Keratinocyte (primary cell): ENCODE results near the gene TEKTIP1. TPM values are rescaled to one million over a fixed set of nuclear protein-coding genes. Genes with fewer than 3 reads are reported as not detected.

Experiments used
- DNase-seq: peaks from one replicate; pipeline ENCODE4 v3.0.0-alpha.2; 2011; ENCODE audit warnings: low read depth, missing footprints, low spot score
- FAIRE-seq: peaks from 2 replicates; lab custom pipeline; 2011; peaks lifted over from hg19 to GRCh38; lab: Jason Lieb, UNC
- H2AFZ ChIP-seq: 2 replicates; pipeline ENCODE4 v1.6.0; 2012; ENCODE audit warnings: low read length, control low read depth, inconsistent platforms; ENCODE audit not compliant: control insufficient read depth
- H3K27ac ChIP-seq: 2 replicates; pipeline ENCODE4 v1.5.1; 2011; ENCODE audit warnings: low read length; ENCODE audit not compliant: control insufficient read depth, insufficient read depth
- H3K27me3 ChIP-seq: 3 replicates; pipeline ENCODE4 v1.6.0; 2011; ENCODE audit warnings: low read length; ENCODE audit not compliant: control insufficient read depth, insufficient read depth; ENCODE audit errors: extremely low read depth
- H3K36me3 ChIP-seq, 2 experiments: 2 replicates in 1 of 2; 3 replicates in 1 of 2; pipeline ENCODE4 v1.5.1; 2011; ENCODE audit warnings: low read length in 2 of 2, mild to moderate bottlenecking in 1 of 2; ENCODE audit not compliant: control insufficient read depth in 2 of 2, insufficient read depth in 2 of 2; ENCODE audit errors: extremely low read depth in 1 of 2
- H3K4me1 ChIP-seq: 3 replicates; pipeline ENCODE4 v1.5.1; 2011; ENCODE audit warnings: low read length; ENCODE audit not compliant: control insufficient read depth, insufficient read depth; ENCODE audit errors: extremely low read depth
- H3K4me2 ChIP-seq: 3 replicates; pipeline ENCODE4 v1.6.0; 2011; ENCODE audit warnings: low read depth, low read length; ENCODE audit not compliant: control insufficient read depth, insufficient read depth; ENCODE audit errors: extremely low read depth
- H3K4me3 ChIP-seq, 3 experiments: fragments of 200-600 bp in 1 of 3; sonication (generic) in 1 of 3; 2 replicates in 2 of 3; 3 replicates in 1 of 3; pipeline ENCODE4 v1.5.1; 2011 to 2016; ENCODE audit warnings: low read length in 3 of 3, mild to moderate bottlenecking in 3 of 3, control low read depth in 2 of 3, inconsistent platforms in 1 of 3, low read depth in 1 of 3, mixed read lengths in 1 of 3, mixed run types in 1 of 3, moderate library complexity in 1 of 3; ENCODE audit not compliant: control insufficient read depth in 2 of 3, insufficient read depth in 2 of 3; ENCODE audit errors: extremely low read depth in 1 of 3
- H3K79me2 ChIP-seq: 2 replicates; pipeline ENCODE4 v1.6.0; 2012; ENCODE audit warnings: low read length; ENCODE audit not compliant: control insufficient read depth, insufficient read depth
- H3K9ac ChIP-seq: 3 replicates; pipeline ENCODE4 v1.6.0; 2011; ENCODE audit warnings: low read length; ENCODE audit not compliant: control insufficient read depth, insufficient read depth; ENCODE audit errors: extremely low read depth
- H3K9me1 ChIP-seq: 3 replicates; pipeline ENCODE4 v1.6.0; 2011; ENCODE audit warnings: low read length; ENCODE audit not compliant: control insufficient read depth, insufficient read depth; ENCODE audit errors: extremely low read depth
- H3K9me3 ChIP-seq: 2 replicates; pipeline ENCODE4 v1.5.1; 2012; ENCODE audit warnings: low read depth, low read length; ENCODE audit not compliant: control insufficient read depth
- H4K20me1 ChIP-seq: 3 replicates; pipeline ENCODE4 v1.6.0; 2011; ENCODE audit warnings: low read length; ENCODE audit not compliant: control insufficient read depth, insufficient read depth; ENCODE audit errors: extremely low read depth
- EZH2 ChIP-seq: IDR thresholded peaks from one replicate; pipeline ENCODE4 v1.6.1; 2012; ENCODE audit warnings: inconsistent platforms, mild to moderate bottlenecking, low read length, moderate library complexity
- dilution Hi-C: fragments of 300-500 bp; cut with MboI; formaldehyde crosslinking; loops from one replicate; pipeline ENCODE4 v1.7.0; 2020; ENCODE audit warnings: low sequenced_read_pairs; ENCODE audit not compliant: extremely low pct_ligation_motif_present
- polyA plus RNA-seq, 5 experiments: library from polyadenylated mRNA; depleted of rRNA in 3 of 5; stranded (reverse) in 3 of 5; stranded (forward) in 1 of 5; unstranded in 1 of 5; fragments of >200 nt; gene quantifications; 1 replicate in 1 of 5; 2 replicates in 3 of 5; 3 replicates in 1 of 5; pipeline versions ENCODE4 v1.2.1 to v1.2.3, GENCODE V29; 2011 to 2012; ENCODE audit warnings: missing spikeins in 2 of 5, low read depth in 1 of 5, low replicate concordance in 1 of 5
- TF ChIP-seq, protein P1 (sequence below), 3 experiments: IDR thresholded peaks in 1 of 3; conservative IDR thresholded peaks in 1 of 3; optimal IDR thresholded peaks in 1 of 3; 2 replicates in 2 of 3; 3 replicates in 1 of 3; pipeline versions ENCODE3 to v1.5.1; 2011; ENCODE audit warnings: low read length in 3 of 3, mild to moderate bottlenecking in 3 of 3, moderate library complexity in 2 of 3, control low read depth in 1 of 3, inconsistent platforms in 1 of 3; ENCODE audit not compliant: insufficient read depth in 2 of 3; ENCODE audit errors: extremely low read depth in 1 of 3

TEKTIP1 gene
- polyA plus RNA-seq, 1 donor (not counting 4 experiments of a cell fraction or from before 2014, with no cell fraction given), result not detected

DNA sequence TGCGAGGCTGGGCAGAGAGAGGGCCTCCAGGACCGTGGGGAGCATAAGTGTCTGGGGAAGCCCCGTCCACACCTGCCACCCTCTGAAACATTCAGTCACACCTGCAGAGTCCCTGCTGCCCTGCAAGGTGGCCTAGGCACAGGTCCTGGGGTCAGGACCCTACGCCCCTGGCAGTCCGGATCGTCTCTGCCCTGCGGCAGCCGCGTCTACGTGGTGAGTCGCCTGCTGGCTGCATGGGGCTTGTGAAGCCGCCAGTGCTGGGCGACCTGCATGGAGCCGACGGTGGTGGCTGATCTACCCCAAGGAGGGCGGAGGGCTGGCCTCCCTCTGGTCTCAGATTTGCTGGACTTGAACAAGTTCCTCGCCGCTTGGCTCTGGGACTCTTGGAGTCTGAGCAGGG, 19.8 kb upstream of the TEKTIP1 start:
- no peak overlapping the region for H3K4me2 ChIP-seq
- no peak overlapping the region for H3K27ac ChIP-seq
- H3K9ac ChIP-seq, result no peak overlapping the region
- no peak for TF ChIP-seq EZH2
- TF ChIP-seq, protein P1, sequence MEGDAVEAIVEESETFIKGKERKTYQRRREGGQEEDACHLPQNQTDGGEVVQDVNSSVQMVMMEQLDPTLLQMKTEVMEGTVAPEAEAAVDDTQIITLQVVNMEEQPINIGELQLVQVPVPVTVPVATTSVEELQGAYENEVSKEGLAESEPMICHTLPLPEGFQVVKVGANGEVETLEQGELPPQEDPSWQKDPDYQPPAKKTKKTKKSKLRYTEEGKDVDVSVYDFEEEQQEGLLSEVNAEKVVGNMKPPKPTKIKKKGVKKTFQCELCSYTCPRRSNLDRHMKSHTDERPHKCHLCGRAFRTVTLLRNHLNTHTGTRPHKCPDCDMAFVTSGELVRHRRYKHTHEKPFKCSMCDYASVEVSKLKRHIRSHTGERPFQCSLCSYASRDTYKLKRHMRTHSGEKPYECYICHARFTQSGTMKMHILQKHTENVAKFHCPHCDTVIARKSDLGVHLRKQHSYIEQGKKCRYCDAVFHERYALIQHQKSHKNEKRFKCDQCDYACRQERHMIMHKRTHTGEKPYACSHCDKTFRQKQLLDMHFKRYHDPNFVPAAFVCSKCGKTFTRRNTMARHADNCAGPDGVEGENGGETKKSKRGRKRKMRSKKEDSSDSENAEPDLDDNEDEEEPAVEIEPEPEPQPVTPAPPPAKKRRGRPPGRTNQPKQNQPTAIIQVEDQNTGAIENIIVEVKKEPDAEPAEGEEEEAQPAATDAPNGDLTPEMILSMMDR (optimal IDR thresholded peaks at IDR 0.05 in 1 of 3, IDR thresholded peaks at IDR 0.05 in 1 of 3, conservative IDR thresholded peaks at IDR 0.05 in 1 of 3; ENCODE audit: extremely low read depth in 1 of 3, insufficient read depth in 2 of 3, low read length in 3 of 3), result no peak
- DNase-seq (no peak), FAIRE-seq (no peak)
- dilution Hi-C loops, result no loop called here
- H2AFZ ChIP-seq, result no peak overlapping the region
- H3K79me2 ChIP-seq, result peaks cover 75% of the 10 kb centered on the region
- peaks cover 3% of the 10 kb centered on the region for H3K9me1 ChIP-seq
- peaks cover 7 to 12% of the 10 kb centered on the region in 2 experiments for H3K36me3 ChIP-seq
- H3K27me3 ChIP-seq, result no peaks in the 10 kb centered on the region
- H3K9me3 ChIP-seq, result no peaks in the 10 kb centered on the region
- H3K4me3 ChIP-seq, result no peak overlapping the region
- H3K4me1 ChIP-seq, result peaks cover 16% of the 10 kb centered on the region
- H4K20me1 ChIP-seq, result peaks cover 57% of the 10 kb centered on the region

DNA sequence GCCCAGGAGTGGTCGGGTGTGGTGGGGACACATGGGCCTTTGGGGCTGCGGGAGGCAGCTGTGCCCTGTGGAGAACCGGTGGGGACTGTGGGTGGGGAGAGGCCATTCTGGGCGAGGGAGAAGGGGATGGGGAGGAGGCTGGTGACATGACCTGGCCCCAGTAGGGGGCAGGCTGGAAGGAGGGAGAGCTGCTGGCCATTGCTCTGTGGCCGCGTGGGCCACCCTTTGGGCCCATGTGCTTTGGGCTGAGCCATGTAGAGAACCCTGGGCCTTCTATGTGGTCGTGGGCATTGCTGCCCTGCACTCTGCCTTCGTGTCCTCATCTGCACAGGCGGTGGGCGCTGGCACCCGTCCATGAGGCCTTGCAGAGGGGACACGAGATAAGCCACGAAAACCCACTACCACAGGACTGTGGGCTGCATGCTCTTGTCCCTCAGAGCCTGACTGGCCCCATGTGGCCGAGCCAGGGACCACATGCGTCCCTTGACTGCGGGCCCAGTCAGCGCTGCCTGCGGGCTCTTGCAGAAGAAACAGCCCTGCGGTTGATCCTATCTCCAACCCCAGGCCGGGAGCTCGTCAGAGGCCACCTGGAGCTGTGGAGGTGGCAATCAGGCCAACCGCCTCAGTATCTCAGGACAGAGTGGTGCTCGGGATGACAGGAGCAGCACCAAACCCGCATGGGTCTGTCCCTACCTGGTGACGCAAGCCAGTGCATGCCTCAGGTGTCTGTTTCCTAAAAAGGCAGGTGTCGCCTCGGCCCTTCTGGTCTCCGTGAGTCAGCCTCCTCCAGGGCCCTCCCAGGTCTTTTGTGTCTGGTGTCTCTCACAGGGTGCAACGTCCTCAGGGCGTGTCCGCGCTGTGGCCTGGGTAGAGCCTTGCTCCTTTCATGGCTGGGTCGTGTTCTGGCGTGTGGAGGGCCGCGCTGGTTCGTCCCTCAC, 18.5 kb upstream of the TEKTIP1 start:
- peak overlapping the region; percentile 52 for H3K9ac ChIP-seq
- DNase-seq, result peak; percentile 80
- H3K36me3 ChIP-seq, result peaks cover 11 to 16% of the 10 kb centered on the region in 2 experiments
- no peaks in the 10 kb centered on the region for H3K9me3 ChIP-seq
- H2AFZ ChIP-seq, result no peak overlapping the region
- peak; percentile 94 for FAIRE-seq
- H3K27me3 ChIP-seq, result no peaks in the 10 kb centered on the region
- H3K27ac ChIP-seq, result peak overlapping the region; percentile 51
- peaks cover 2% of the 10 kb centered on the region for H3K9me1 ChIP-seq
- dilution Hi-C loops, result no loop called here
- peak overlapping the region; percentile 60 for H3K4me2 ChIP-seq
- peaks cover 67% of the 10 kb centered on the region for H3K79me2 ChIP-seq
- H3K4me3 ChIP-seq, result peak overlapping the region in 1 of 3 experiments; percentile 9
- H4K20me1 ChIP-seq, result peaks cover 48% of the 10 kb centered on the region
- TF ChIP-seq, protein P1 (optimal IDR thresholded peaks at IDR 0.05 in 1 of 3, IDR thresholded peaks at IDR 0.05 in 1 of 3, conservative IDR thresholded peaks at IDR 0.05 in 1 of 3; ENCODE audit: extremely low read depth in 1 of 3, insufficient read depth in 2 of 3, low read length in 3 of 3), result peak in 2 of 3 experiments; percentile 17 to 31
- TF ChIP-seq EZH2, result no peak
- peaks cover 16% of the 10 kb centered on the region for H3K4me1 ChIP-seq
